Smooth muscle cell (in vitro differentiated cells): ENCODE measurements around the gene CD300LG. TPM values are rescaled to one million over a fixed set of nuclear protein-coding genes. Genes with fewer than 3 reads are reported as not detected.
"Not testable (repeated sequence)": the region's sequence is repeated elsewhere in the genome, so short reads cannot be mapped to it uniquely, and the experiment has no call there.

Experiments used
- DNase-seq: peaks from one replicate; lab custom pipeline; 2025; ENCODE audit not compliant: unreplicated experiment; lab: John Stamatoyannopoulos, UW
- H2AFZ ChIP-seq: fragments of 200-600 bp; sonication (generic); 2 replicates; pipeline ENCODE4 v1.6.0; 2016; ENCODE audit warnings: antibody characterized with exemption, low read depth, mild to moderate bottlenecking
- H3F3A ChIP-seq: fragments of 200-600 bp; sonication (generic); 2 replicates; pipeline ENCODE4 v1.6.0; 2017; ENCODE audit warnings: antibody characterized with exemption, low read depth
- H3K27ac ChIP-seq: fragments of 200-600 bp; sonication (generic); 2 replicates; pipeline ENCODE4 v1.5.1; 2016; ENCODE audit warnings: low read depth, mild to moderate bottlenecking
- H3K27me3 ChIP-seq: fragments of 200-600 bp; sonication (generic); 2 replicates; pipeline ENCODE4 v1.6.1; 2016; ENCODE audit warnings: low read depth, mild to moderate bottlenecking
- H3K36me3 ChIP-seq: fragments of 200-600 bp; sonication (generic); 2 replicates; pipeline ENCODE4 v1.5.1; 2016; ENCODE audit warnings: low read depth
- H3K4me1 ChIP-seq: fragments of 200-600 bp; sonication (generic); 2 replicates; pipeline ENCODE4 v1.5.1; 2016; ENCODE audit warnings: low read depth
- H3K4me2 ChIP-seq: fragments of 200-600 bp; sonication (generic); 2 replicates; pipeline ENCODE4 v1.6.0; 2016; ENCODE audit warnings: mild to moderate bottlenecking
- H3K4me3 ChIP-seq: fragments of 200-600 bp; sonication (generic); 2 replicates; pipeline ENCODE4 v1.5.1; 2016; ENCODE audit warnings: mild to moderate bottlenecking
- H3K79me2 ChIP-seq: fragments of 200-600 bp; sonication (generic); 2 replicates; pipeline ENCODE4 v1.6.0; 2016; ENCODE audit warnings: low read depth, mild to moderate bottlenecking
- H3K9ac ChIP-seq: fragments of 200-600 bp; sonication (generic); 2 replicates; pipeline ENCODE4 v1.6.0; 2016; ENCODE audit warnings: low read depth
- H3K9me3 ChIP-seq: fragments of 200-600 bp; sonication (generic); replicated peaks from 2 replicates; pipeline ENCODE4 v1.5.1; 2016; ENCODE audit warnings: low read depth
- H4K20me1 ChIP-seq: fragments of 200-600 bp; sonication (generic); 2 replicates; pipeline ENCODE4 v1.6.0; 2016; ENCODE audit warnings: low read depth
- CTCF ChIP-seq: fragments of 200-600 bp; sonication (generic); IDR thresholded peaks from 2 replicates; pipeline ENCODE4 v1.5.1; 2017; ENCODE audit warnings: borderline replicate concordance, mild to moderate bottlenecking, antibody characterized with exemption; ENCODE audit not compliant: insufficient read depth, poor library complexity, severe bottlenecking
- WGBS: methylation state at CpG from one replicate; pipeline ENCODE4 v1.1.7; 2016; ENCODE audit warnings: low lambda C conversion rate; 5-methylcytosine and 5-hydroxymethylcytosine counted together
- polyA plus RNA-seq: library from polyadenylated mRNA; unstranded; fragments of >200 nt; fragmentation: Nextera tagmentation; extraction: Ambion mirVana; gene quantifications from 2 replicates; pipeline ENCODE4 v1.2.1, GENCODE V29; 2016
- total RNA-seq: library from RNA; depleted of rRNA; stranded (reverse); fragments of >200 nt; gene quantifications from 2 replicates; pipeline ENCODE4 v1.2.3, GENCODE V29; 2014

The CD300LG gene
- total and polyA plus RNA-seq, 2 experiments from 2014 or later, result not detected

GRCh38 chr17:43864161-43864984 is 17.4 kb downstream of the CD300LG start:
- Histone ChIP-seq H3K79me2 (no peaks in the 10 kb centered on the region), H4K20me1 (no peaks in the 10 kb centered on the region), H3F3A (no peaks in the 10 kb centered on the region), H3K27ac (no peak overlapping the region), H3K4me2 (no peak overlapping the region), H3K27me3 (peaks cover 16% of the 10 kb centered on the region), H3K9me3 (no peaks in the 10 kb centered on the region), H3K36me3 (no peaks in the 10 kb centered on the region), H3K4me1 (no peaks in the 10 kb centered on the region), H3K9ac (no peak overlapping the region), H3K4me3 (no peak overlapping the region), H2AFZ (no peak overlapping the region)
- no peak for TF ChIP-seq CTCF
- DNase-seq, result no peak
- WGBS, result 87% methylated on average over 4 of the region's 4 CpGs

GRCh38 chr17:43868226-43868994 is 21.4 kb downstream of the CD300LG start:
- WGBS, result 82% methylated on average over 10 of the region's 10 CpGs
- H4K20me1 ChIP-seq, result no peaks in the 10 kb centered on the region
- no peak for TF ChIP-seq CTCF
- no peak overlapping the region for H3K4me2 ChIP-seq
- H3K9ac ChIP-seq, result no peak overlapping the region
- H3K4me3 ChIP-seq, result no peak overlapping the region
- peaks cover 20% of the 10 kb centered on the region for H3K27me3 ChIP-seq
- no peak for DNase-seq
- H3K36me3 ChIP-seq, result no peaks in the 10 kb centered on the region
- H3K9me3 ChIP-seq, result no peaks in the 10 kb centered on the region
- no peaks in the 10 kb centered on the region for H3K4me1 ChIP-seq
- no peaks in the 10 kb centered on the region for H3F3A ChIP-seq
- H3K27ac ChIP-seq, result no peak overlapping the region
- no peak overlapping the region for H2AFZ ChIP-seq
- no peaks in the 10 kb centered on the region for H3K79me2 ChIP-seq

GRCh38 chr17:43869031-43869430 is 22.1 kb downstream of the CD300LG start:
- H3K27ac ChIP-seq, H4K20me1 ChIP-seq, H3K9me3 ChIP-seq, H2AFZ ChIP-seq, H3F3A ChIP-seq, H3K9ac ChIP-seq, H3K4me1 ChIP-seq, DNase-seq, H3K79me2 ChIP-seq, H3K36me3 ChIP-seq, H3K4me3 ChIP-seq, H3K4me2 ChIP-seq: not testable (repeated sequence)
- H3K27me3 ChIP-seq, result peaks cover 20% of the 10 kb centered on the region
- WGBS, result 94% methylated on average over 6 of the region's 6 CpGs

GRCh38 chr17:43871946-43872690 is 25.1 kb downstream of the CD300LG start:
- WGBS, result 86% methylated on average over 14 of the region's 14 CpGs
- Histone ChIP-seq H3K27ac (no peak overlapping the region), H3K27me3 (peaks cover 16% of the 10 kb centered on the region), H3K4me2 (no peak overlapping the region), H3K9me3 (no peaks in the 10 kb centered on the region), H2AFZ (no peak overlapping the region), H4K20me1 (no peaks in the 10 kb centered on the region), H3K4me3 (no peak overlapping the region), H3F3A (no peaks in the 10 kb centered on the region), H3K9ac (no peak overlapping the region), H3K4me1 (no peaks in the 10 kb centered on the region), H3K36me3 (no peaks in the 10 kb centered on the region), H3K79me2 (no peaks in the 10 kb centered on the region)
- TF ChIP-seq CTCF, result no peak
- no peak for DNase-seq
